WTC11 (cell line): ENCODE results near the gene TLCD1. TPM values are rescaled to one million over a fixed set of nuclear protein-coding genes. Genes with fewer than 3 reads are reported as not detected.

ENCODE experiments used
- ATAC-seq: fragments of 200-7000 bp; cut with Tn5 transposase; 2 replicates; pipeline ENCODE4 v1.10.0; 2021; ENCODE audit warnings: mild to moderate bottlenecking, moderate library complexity
- CTCF ChIA-PET: fragments of 300-600 bp; sonication (Branson Sonifier 250); formaldehyde crosslinking; loops from one replicate; lab custom pipeline; 2021; ENCODE audit warnings: antibody characterized with exemption; lab: Charles Lee
- POLR2A ChIA-PET: fragments of 350-600 bp; sonication (Branson Sonifier 250); formaldehyde crosslinking; loops from one replicate; lab custom pipeline; 2021; ENCODE audit warnings: antibody characterized with exemption; lab: Charles Lee
- DNase-seq: peaks from one replicate; pipeline ENCODE4 v3.0.0; 2021; ENCODE audit warnings: low spot score
- H3K27ac Mint-ChIP-seq: 2 replicates; pipeline ENCODE4 v1.8.0; 2021; ENCODE audit warnings: mixed read lengths
- H3K27me3 Mint-ChIP-seq: 2 replicates; pipeline ENCODE4 v1.8.0; 2021; ENCODE audit warnings: low read depth, mild to moderate bottlenecking, moderate library complexity, mixed read lengths
- H3K36me3 Mint-ChIP-seq: 2 replicates; pipeline ENCODE4 v1.8.0; 2021; ENCODE audit warnings: mixed read lengths
- H3K4me1 Mint-ChIP-seq: 2 replicates; pipeline ENCODE4 v1.8.0; 2022; ENCODE audit warnings: mixed read lengths
- H3K4me3 Mint-ChIP-seq: 2 replicates; pipeline ENCODE4 v1.8.0; 2021; ENCODE audit warnings: mild to moderate bottlenecking, moderate library complexity, mixed read lengths
- H3K9me3 Mint-ChIP-seq: 2 replicates; pipeline ENCODE4 v1.8.0; 2021; ENCODE audit warnings: mixed read lengths
- AFF4 ChIP-seq: sonication (generic); formaldehyde crosslinking; IDR thresholded peaks from 2 replicates; pipeline ENCODE4 v1.8.1; 2023; ENCODE audit warnings: mild to moderate bottlenecking, missing genetic modification reagents, borderline replicate concordance
- AR ChIP-seq: fragments of 250-450 bp; sonication (Bioruptor Pico); IDR thresholded peaks from 2 replicates; pipeline ENCODE4 v1.9.0; 2021; ENCODE audit warnings: mild to moderate bottlenecking
- ATF2 ChIP-seq: sonication (generic); formaldehyde crosslinking; IDR thresholded peaks from 2 replicates; pipeline ENCODE4 v1.8.1; 2022; ENCODE audit warnings: low read depth, missing genetic modification reagents, borderline replicate concordance
- E2F4 ChIP-seq: sonication (generic); formaldehyde crosslinking; IDR thresholded peaks from 2 replicates; pipeline ENCODE4 v1.8.1; 2022; ENCODE audit warnings: low read depth, mild to moderate bottlenecking, moderate library complexity, missing genetic modification reagents, borderline replicate concordance
- FOXK1 ChIP-seq: sonication (generic); formaldehyde crosslinking; IDR thresholded peaks from 2 replicates; pipeline ENCODE4 v1.8.0; 2022; ENCODE audit warnings: mild to moderate bottlenecking, moderate library complexity, missing genetic modification reagents
- FOXP4 ChIP-seq: sonication (generic); formaldehyde crosslinking; IDR thresholded peaks from 2 replicates; pipeline ENCODE4 v1.8.0; 2022; ENCODE audit warnings: mild to moderate bottlenecking, missing genetic modification reagents
- GABPB1 ChIP-seq: sonication (generic); formaldehyde crosslinking; IDR thresholded peaks from 2 replicates; pipeline ENCODE4 v1.8.1; 2023; ENCODE audit warnings: mild to moderate bottlenecking, missing genetic modification reagents
- JAZF1 ChIP-seq: fragments of 250-450 bp; sonication (Bioruptor Pico); IDR thresholded peaks from 2 replicates; pipeline ENCODE4 v1.9.0; 2021; ENCODE audit warnings: moderate library complexity, mild to moderate bottlenecking, inconsistent platforms
- MAX ChIP-seq: sonication (generic); formaldehyde crosslinking; IDR thresholded peaks from 2 replicates; pipeline ENCODE4 v1.8.0; 2022; ENCODE audit warnings: mild to moderate bottlenecking, missing genetic modification reagents
- NFE2L1 ChIP-seq: sonication (generic); formaldehyde crosslinking; IDR thresholded peaks from 2 replicates; pipeline ENCODE4 v1.8.1; 2023; ENCODE audit warnings: missing genetic modification reagents
- PRDM15 ChIP-seq: sonication (generic); formaldehyde crosslinking; IDR thresholded peaks from 2 replicates; pipeline ENCODE4 v1.8.0; 2022; ENCODE audit warnings: missing genetic modification reagents
- RELA ChIP-seq: sonication (generic); formaldehyde crosslinking; IDR thresholded peaks from 2 replicates; pipeline ENCODE4 v1.8.1; 2022; ENCODE audit warnings: missing genetic modification reagents, mild to moderate bottlenecking, borderline replicate concordance
- SMAD3 ChIP-seq: sonication (generic); formaldehyde crosslinking; IDR thresholded peaks from 2 replicates; pipeline ENCODE4 v1.8.0; 2022; ENCODE audit warnings: missing genetic modification reagents, mild to moderate bottlenecking, borderline replicate concordance
- TEAD4 ChIP-seq: sonication (generic); formaldehyde crosslinking; IDR thresholded peaks from 2 replicates; pipeline ENCODE4 v1.8.0; 2022; ENCODE audit warnings: mild to moderate bottlenecking, missing genetic modification reagents
- USF1 ChIP-seq: sonication (generic); formaldehyde crosslinking; IDR thresholded peaks from 2 replicates; pipeline ENCODE4 v1.8.0; 2022; ENCODE audit warnings: mild to moderate bottlenecking, missing genetic modification reagents
- ZBTB21 ChIP-seq: sonication (generic); formaldehyde crosslinking; IDR thresholded peaks from 2 replicates; pipeline ENCODE4 v1.8.1; 2023; ENCODE audit warnings: mild to moderate bottlenecking, missing genetic modification reagents, borderline replicate concordance
- ZNF121 ChIP-seq: sonication (generic); formaldehyde crosslinking; IDR thresholded peaks from 2 replicates; pipeline ENCODE4 v1.8.0; 2023; ENCODE audit warnings: missing genetic modification reagents
- ZNF232 ChIP-seq: sonication (generic); formaldehyde crosslinking; IDR thresholded peaks from 2 replicates; pipeline ENCODE4 v1.8.0; 2022; ENCODE audit warnings: mild to moderate bottlenecking, missing genetic modification reagents
- ZNF396 ChIP-seq: fragments of 250-450 bp; sonication (Bioruptor Pico); IDR thresholded peaks from 2 replicates; pipeline ENCODE4 v1.8.0; 2021; ENCODE audit warnings: mild to moderate bottlenecking, moderate library complexity, borderline replicate concordance
- total RNA-seq: library from RNA; stranded (reverse); gene quantifications from 3 replicates; pipeline ENCODE4 v1.2.3, GENCODE V29; 2021

TLCD1 gene
- total RNA-seq, 1 experiment from 2014 or later: 36.0 TPM

- no peaks in the 10 kb centered on the region for H3K27me3 Mint-ChIP-seq
- ChIA-PET POLR2A (interaction anchor here (0.6 to 13.5 kb wide), 11 partner anchors 17 to 208 kb away, joined by 3 to 310 read pairs (median 10); partner anchors contain the start of genes ERAL1, NEK8, PHF12 and PROCA1), CTCF (interaction anchor here (1.0 to 13.9 kb wide), 6 partner anchors 8 to 205 kb away, joined by 4 to 541 read pairs (median 12); partner anchors contain the start of genes NEK8 and TLCD1)
- H3K4me3 Mint-ChIP-seq: peak overlapping the region; percentile 88
- no peaks in the 10 kb centered on the region for H3K9me3 Mint-ChIP-seq
- peaks cover 46% of the 10 kb centered on the region for H3K4me1 Mint-ChIP-seq
- H3K36me3 Mint-ChIP-seq: peaks cover 31% of the 10 kb centered on the region
- peak; percentile 83 for DNase-seq
- ATAC-seq: no peak
- peak overlapping the region; percentile 93 for H3K27ac Mint-ChIP-seq
- TF ChIP-seq ZNF121 (CRISPR knock-in tag) (no peak), FOXK1 (peak; percentile 14; the same call in 1 of the 2 replicates), SMAD3 (no peak; the same call in 1 of the 2 replicates), ATF2 (CRISPR knock-in tag) (no peak), ZBTB21 (CRISPR knock-in tag) (peak; percentile 99), NFE2L1 (CRISPR knock-in tag) (no peak), TEAD4 (CRISPR knock-in tag) (peak; percentile 48), AR (CRISPR knock-in tag) (no peak), GABPB1 (CRISPR knock-in tag) (no peak), JAZF1 (CRISPR knock-in tag) (no peak), ZNF232 (CRISPR knock-in tag) (no peak), FOXP4 (CRISPR knock-in tag) (peak; percentile 4; the same call in 1 of the 2 replicates), ZNF396 (CRISPR knock-in tag) (no peak), PRDM15 (CRISPR knock-in tag) (no peak), AFF4 (0 out of 2 replicates have a peak, but pooled peaks have one; percentile 2), USF1 (CRISPR knock-in tag) (peak; percentile 17; the same call in 1 of the 2 replicates), E2F4 (no peak), RELA (CRISPR knock-in tag) (no peak; the same call in 1 of the 2 replicates), MAX (CRISPR knock-in tag) (0 out of 2 replicates have a peak, but pooled peaks have one; percentile 15)
Observed at GRCh38 chr17:28744104-28744971, 18.3 kb upstream of the TLCD1 start.
